Immature natural killer cell (primary cell): ENCODE data around the gene SYDE1. TPM values are rescaled to one million over a fixed set of nuclear protein-coding genes. Genes with fewer than 3 reads are reported as not detected.

Experiments
- DNase-seq, 3 donors: peaks; one replicate each; pipeline ENCODE4 v3.0.0; 2022; ENCODE audit warnings: mixed read lengths in 1 of 3
- H3K27ac Mint-ChIP-seq, 6 donors: one replicate each; pipeline ENCODE4 v1.8.0; 2020; ENCODE audit warnings: mixed read lengths in 6 of 6, mild to moderate bottlenecking in 5 of 6, inconsistent platforms in 4 of 6, moderate library complexity in 3 of 6
- H3K27me3 Mint-ChIP-seq, 3 donors: one replicate each; pipeline ENCODE4 v1.8.0; 2020 to 2021; ENCODE audit warnings: low read depth in 3 of 3, mild to moderate bottlenecking in 3 of 3, mixed read lengths in 3 of 3, moderate library complexity in 3 of 3, inconsistent platforms in 1 of 3
- H3K36me3 Mint-ChIP-seq, 3 donors: one replicate each; pipeline ENCODE4 v1.8.0; 2020; ENCODE audit warnings: mixed read lengths in 3 of 3, inconsistent platforms in 2 of 3, mild to moderate bottlenecking in 2 of 3
- H3K4me1 Mint-ChIP-seq, 2 donors: one replicate each; pipeline ENCODE4 v1.8.0; 2020; ENCODE audit warnings: inconsistent platforms in 2 of 2, mild to moderate bottlenecking in 2 of 2, mixed read lengths in 2 of 2, moderate library complexity in 1 of 2
- H3K4me3 Mint-ChIP-seq, 5 donors: one replicate each; pipeline ENCODE4 v1.8.0; 2020; ENCODE audit warnings: mild to moderate bottlenecking in 5 of 5, mixed read lengths in 5 of 5, inconsistent platforms in 3 of 5, moderate library complexity in 3 of 5
- H3K9me3 Mint-ChIP-seq, 6 donors: one replicate each; pipeline ENCODE4 v1.8.0; 2020; ENCODE audit warnings: mild to moderate bottlenecking in 6 of 6, mixed read lengths in 6 of 6, inconsistent platforms in 4 of 6, moderate library complexity in 3 of 6
- polyA plus RNA-seq, 3 donors: library from polyadenylated mRNA; unstranded; fragments of 300-500 nt; fragmentation: Illumina TruSeq; gene quantifications; one replicate each; pipeline ENCODE4 v1.2.3, GENCODE V29; 2021

Gene SYDE1
- polyA plus RNA-seq, 3 donors from 2014 or later: not detected

DNA sequence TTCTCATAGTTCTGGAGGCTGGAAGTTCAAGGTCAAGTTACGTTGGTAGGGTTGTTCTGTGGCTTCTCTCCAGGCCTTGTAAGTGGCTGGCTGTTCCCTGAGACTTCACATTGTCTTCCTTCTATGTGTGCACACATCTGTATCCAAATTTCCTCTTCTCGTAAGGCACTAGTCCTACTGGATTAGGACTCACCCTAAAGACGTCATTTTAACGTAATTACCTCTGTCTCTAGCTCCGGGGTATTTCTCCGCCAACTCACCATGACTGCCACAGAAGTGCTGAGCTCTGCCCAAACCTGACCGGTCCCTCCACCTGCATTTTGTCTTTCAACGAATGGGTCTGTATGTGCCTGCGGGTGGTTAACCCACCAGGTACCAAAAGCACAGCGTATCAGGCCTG is 8.7 kb upstream of the SYDE1 start:
- Mint-ChIP-seq H3K4me3 (no peak overlapping the region), H3K9me3 (peaks cover 2 to 8% (median 3%) of the 10 kb centered on the region in 6 donors), H3K27ac (no peak overlapping the region), H3K4me1 (no peaks in the 10 kb centered on the region), H3K36me3 (peaks cover 0 to 1% (median 1%) of the 10 kb centered on the region in 3 donors), H3K27me3 (peaks cover 0 to 9% (median 2%) of the 10 kb centered on the region in 3 donors)
- no peak for DNase-seq

- Mint-ChIP-seq H3K27me3 (peaks cover 1 to 11% (median 3%) of the 10 kb centered on the region in 3 donors), H3K4me1 (no peaks in the 10 kb centered on the region), H3K9me3 (peaks cover 5 to 14% (median 8%) of the 10 kb centered on the region in 6 donors), H3K36me3 (peaks cover under 1 to 5% (median 5%) of the 10 kb centered on the region in 3 donors), H3K4me3 (no peak overlapping the region), H3K27ac (no peak overlapping the region)
- DNase-seq: no peak
Observed at GRCh38 chr19:15099017-15099582, 8.1 kb upstream of the SYDE1 start.

DNA sequence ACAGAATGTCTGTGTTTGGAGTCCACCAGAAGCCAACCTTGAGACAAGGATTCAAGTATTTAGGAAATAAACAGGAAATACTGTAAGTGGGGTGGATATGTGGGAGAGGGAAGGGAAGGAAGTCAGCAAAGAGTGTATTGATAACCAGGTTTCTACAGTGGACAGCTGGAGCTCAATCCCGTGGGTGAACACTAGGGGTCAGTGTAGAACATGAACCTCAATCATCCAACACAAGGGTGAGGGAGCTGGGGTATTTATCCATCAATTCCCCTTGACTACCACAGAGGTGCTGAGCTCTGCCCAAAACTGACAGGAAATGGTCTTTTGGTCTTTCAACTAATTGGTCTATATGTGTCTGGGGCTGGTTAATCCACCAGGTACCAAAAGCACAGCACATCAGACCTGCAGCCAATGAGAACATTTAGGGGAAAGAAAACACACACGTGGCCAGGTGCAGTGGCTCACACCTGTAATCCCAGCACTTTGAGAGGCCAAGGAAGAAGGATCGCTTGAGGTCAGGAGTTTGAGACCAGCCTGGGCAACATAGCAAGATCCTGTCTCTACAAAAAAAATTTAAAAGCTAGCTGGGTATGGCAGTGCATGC is 5.6 kb upstream of the SYDE1 start:
- peak; percentile 27 to 41 (median 27) for DNase-seq
- peaks cover 7 to 26% (median 12%) of the 10 kb centered on the region in 3 donors for H3K27me3 Mint-ChIP-seq
- no peak overlapping the region for H3K4me3 Mint-ChIP-seq
- peaks cover 3 to 8% of the 10 kb centered on the region in 2 donors for H3K4me1 Mint-ChIP-seq
- H3K27ac Mint-ChIP-seq: no peak overlapping the region
- H3K36me3 Mint-ChIP-seq: peaks cover 4 to 17% (median 10%) of the 10 kb centered on the region in 3 donors
- peaks cover 8 to 22% (median 13%) of the 10 kb centered on the region in 6 donors for H3K9me3 Mint-ChIP-seq

DNA sequence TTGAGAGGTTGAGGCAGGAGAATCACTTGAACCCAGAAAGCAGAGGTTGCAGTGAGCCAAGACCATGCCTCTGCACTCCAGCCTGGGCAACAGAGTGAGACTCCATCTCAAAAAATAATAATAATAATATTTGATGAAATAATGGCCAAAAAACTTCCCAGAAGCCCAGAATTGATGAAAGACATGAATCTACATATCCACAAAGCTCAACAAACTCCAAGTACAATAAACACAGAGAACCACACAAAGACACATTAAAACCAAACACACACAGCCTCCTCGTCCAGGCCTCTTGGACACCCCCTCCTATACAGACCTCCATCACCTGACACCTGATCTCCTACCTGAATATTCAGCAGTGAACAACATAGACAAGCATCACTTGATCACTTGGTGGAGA is 3.2 kb upstream of the SYDE1 start:
- Mint-ChIP-seq H3K36me3 (peaks cover 4 to 17% (median 10%) of the 10 kb centered on the region in 3 donors), H3K4me3 (no peak overlapping the region), H3K4me1 (peaks cover 7 to 12% of the 10 kb centered on the region in 2 donors), H3K27me3 (peaks cover 17 to 34% (median 17%) of the 10 kb centered on the region in 3 donors), H3K9me3 (peaks cover 8 to 22% (median 13%) of the 10 kb centered on the region in 6 donors), H3K27ac (no peak overlapping the region)
- no peak for DNase-seq

DNA sequence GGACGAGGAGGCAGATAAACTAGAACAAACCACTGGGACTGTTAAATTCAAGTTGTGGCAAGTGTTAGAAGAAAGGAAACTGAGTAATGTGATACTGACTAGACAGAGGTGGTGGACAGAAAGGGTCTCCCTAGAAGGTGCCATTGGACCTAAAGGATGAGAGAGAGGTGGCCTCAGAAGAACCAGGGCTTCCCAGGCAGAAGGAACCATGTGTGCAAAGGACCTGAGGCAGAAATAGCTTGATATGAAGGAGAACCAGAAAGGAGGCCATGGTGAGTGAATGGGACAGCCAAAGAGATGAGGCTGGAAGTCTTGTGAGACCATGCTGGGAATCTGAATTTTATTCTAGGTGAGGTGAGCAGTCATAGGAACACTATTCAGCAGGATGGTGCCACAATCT is 2.8 kb upstream of the SYDE1 start:
- Mint-ChIP-seq H3K36me3 (peaks cover 4 to 17% (median 10%) of the 10 kb centered on the region in 3 donors), H3K27me3 (peaks cover 17 to 34% (median 17%) of the 10 kb centered on the region in 3 donors), H3K4me1 (peaks cover 7 to 12% of the 10 kb centered on the region in 2 donors), H3K27ac (no peak overlapping the region), H3K9me3 (peaks cover 8 to 22% (median 13%) of the 10 kb centered on the region in 6 donors), H3K4me3 (no peak overlapping the region)
- no peak for DNase-seq

- H3K27me3 Mint-ChIP-seq: peaks cover 17 to 34% (median 17%) of the 10 kb centered on the region in 3 donors
- H3K27ac Mint-ChIP-seq: no peak overlapping the region
- peaks cover 8 to 22% (median 13%) of the 10 kb centered on the region in 6 donors for H3K9me3 Mint-ChIP-seq
- peaks cover 7 to 12% of the 10 kb centered on the region in 2 donors for H3K4me1 Mint-ChIP-seq
- no peak overlapping the region for H3K4me3 Mint-ChIP-seq
- H3K36me3 Mint-ChIP-seq: peaks cover 4 to 17% (median 10%) of the 10 kb centered on the region in 3 donors
- no peak for DNase-seq
Observed at GRCh38 chr19:15105044-15105443, 2.2 kb upstream of the SYDE1 start.

DNA sequence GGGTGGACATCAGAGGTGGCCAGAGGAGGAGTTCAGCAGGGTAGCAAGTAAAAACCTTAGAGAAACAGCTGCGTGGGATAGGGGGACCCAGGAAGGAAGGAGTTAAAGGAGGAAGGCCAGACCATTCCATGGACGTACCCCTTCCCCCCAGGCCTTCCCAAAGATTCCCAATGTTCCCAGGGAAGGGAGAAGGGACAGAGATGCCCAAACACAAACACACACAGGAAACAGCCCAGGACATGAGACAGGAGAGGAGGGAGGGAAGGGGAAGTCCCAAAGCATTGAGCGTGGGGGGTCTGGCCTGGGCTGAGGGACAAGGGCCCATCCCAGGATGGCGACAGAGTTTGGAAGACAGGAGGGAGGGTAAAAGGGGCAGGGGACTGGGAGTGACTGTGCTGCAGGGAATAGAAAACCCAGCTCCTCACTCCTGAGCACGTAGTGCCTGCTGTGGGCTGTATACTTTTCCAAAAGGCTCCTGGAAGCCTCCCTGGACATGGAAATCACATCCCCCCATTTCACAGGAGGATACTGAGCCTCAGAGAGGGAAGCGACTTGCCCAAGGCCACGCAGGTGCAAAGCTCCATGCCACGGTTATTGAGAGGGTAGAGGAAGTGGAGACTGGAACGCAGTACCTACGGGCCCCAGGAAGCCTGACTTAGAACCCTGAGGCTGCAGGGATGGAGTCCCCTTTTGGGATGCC is 1.1 kb downstream of the SYDE1 start:
- peaks cover 7 to 12% of the 10 kb centered on the region in 2 donors for H3K4me1 Mint-ChIP-seq
- no peak overlapping the region for H3K4me3 Mint-ChIP-seq
- no peak overlapping the region for H3K27ac Mint-ChIP-seq
- DNase-seq: no peak
- peaks cover 8 to 15% (median 12%) of the 10 kb centered on the region in 6 donors for H3K9me3 Mint-ChIP-seq
- peaks cover 17 to 31% (median 17%) of the 10 kb centered on the region in 3 donors for H3K27me3 Mint-ChIP-seq
- peaks cover 4 to 17% (median 10%) of the 10 kb centered on the region in 3 donors for H3K36me3 Mint-ChIP-seq

GRCh38 chr19:15108845-15109767 is 1.9 kb downstream of the SYDE1 start:
- H3K36me3 Mint-ChIP-seq: peaks cover 3 to 12% (median 5%) of the 10 kb centered on the region in 3 donors
- peaks cover 14 to 27% (median 16%) of the 10 kb centered on the region in 3 donors for H3K27me3 Mint-ChIP-seq
- H3K9me3 Mint-ChIP-seq: peaks cover 3 to 8% (median 5%) of the 10 kb centered on the region in 6 donors
- H3K27ac Mint-ChIP-seq: no peak overlapping the region
- H3K4me3 Mint-ChIP-seq: no peak overlapping the region
- H3K4me1 Mint-ChIP-seq: peaks cover 7 to 12% of the 10 kb centered on the region in 2 donors
- DNase-seq: no peak

GRCh38 chr19:15109768-15110417 is 2.7 kb downstream of the SYDE1 start:
- Mint-ChIP-seq H3K27me3 (peaks cover 9 to 22% (median 12%) of the 10 kb centered on the region in 3 donors), H3K27ac (no peak overlapping the region), H3K4me1 (peaks cover 7 to 12% of the 10 kb centered on the region in 2 donors), H3K9me3 (peaks cover 0 to 1% (median 0%) of the 10 kb centered on the region in 6 donors), H3K36me3 (peaks cover 0 to 4% (median 0%) of the 10 kb centered on the region in 3 donors), H3K4me3 (no peak overlapping the region)
- no peak for DNase-seq

- DNase-seq: no peak
- peaks cover 7 to 12% of the 10 kb centered on the region in 2 donors for H3K4me1 Mint-ChIP-seq
- H3K27me3 Mint-ChIP-seq: peaks cover 6 to 22% (median 12%) of the 10 kb centered on the region in 3 donors
- H3K4me3 Mint-ChIP-seq: no peak overlapping the region
- H3K9me3 Mint-ChIP-seq: peaks cover 0 to 1% (median 0%) of the 10 kb centered on the region in 6 donors
- no peaks in the 10 kb centered on the region for H3K36me3 Mint-ChIP-seq
- no peak overlapping the region for H3K27ac Mint-ChIP-seq
Observed at GRCh38 chr19:15110418-15110815, 3.2 kb downstream of the SYDE1 start.

DNA sequence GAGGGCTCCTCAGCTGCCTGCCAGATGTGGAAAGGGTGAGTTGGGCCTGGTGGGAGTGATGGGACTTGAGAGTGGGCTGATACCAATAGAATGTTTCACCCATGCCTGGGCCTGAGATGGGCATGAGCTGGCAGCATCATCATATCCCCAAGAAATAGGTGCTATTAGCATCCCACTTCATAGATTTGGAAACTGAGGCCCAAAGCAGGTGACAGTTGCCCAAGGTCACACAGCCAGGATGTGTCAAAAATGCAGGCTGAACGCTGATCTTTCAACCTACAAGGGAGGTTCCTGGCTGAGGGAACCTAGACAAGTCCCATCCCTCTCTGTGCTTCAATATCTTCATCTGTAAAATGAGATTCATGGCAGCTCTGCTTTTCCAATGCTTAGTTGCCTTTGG is 4.6 kb downstream of the SYDE1 start:
- H3K27ac Mint-ChIP-seq: no peak overlapping the region
- H3K9me3 Mint-ChIP-seq: no peaks in the 10 kb centered on the region
- peaks cover 0 to 3% (median 0%) of the 10 kb centered on the region in 3 donors for H3K36me3 Mint-ChIP-seq
- peaks cover 3 to 10% (median 8%) of the 10 kb centered on the region in 3 donors for H3K27me3 Mint-ChIP-seq
- peaks cover 2 to 3% of the 10 kb centered on the region in 2 donors for H3K4me1 Mint-ChIP-seq
- H3K4me3 Mint-ChIP-seq: no peak overlapping the region
- no peak for DNase-seq

DNA sequence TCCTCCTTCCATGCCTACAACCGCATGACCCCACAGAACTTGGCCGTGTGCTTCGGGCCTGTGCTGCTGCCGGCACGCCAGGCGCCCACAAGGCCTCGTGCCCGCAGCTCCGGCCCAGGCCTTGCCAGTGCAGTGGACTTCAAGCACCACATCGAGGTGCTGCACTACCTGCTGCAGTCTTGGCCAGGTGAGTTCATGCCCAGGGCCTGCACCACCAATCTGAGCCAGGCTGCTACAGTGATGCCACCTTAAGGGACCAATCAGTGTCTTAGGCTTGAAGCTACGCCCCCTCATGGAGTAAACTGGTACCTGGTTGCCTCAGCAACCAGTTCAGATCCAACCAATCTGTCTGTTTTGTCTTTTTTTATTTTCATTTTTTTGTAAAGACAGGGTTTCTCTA is 5.2 kb downstream of the SYDE1 start:
- H3K9me3 Mint-ChIP-seq: no peaks in the 10 kb centered on the region
- H3K4me1 Mint-ChIP-seq: no peaks in the 10 kb centered on the region
- peaks cover 0 to 7% (median 4%) of the 10 kb centered on the region in 3 donors for H3K36me3 Mint-ChIP-seq
- H3K27ac Mint-ChIP-seq: peak overlapping the region in 1 of 6 donors; percentile 48
- H3K4me3 Mint-ChIP-seq: no peak overlapping the region
- DNase-seq: no peak
- peaks cover 3 to 7% (median 5%) of the 10 kb centered on the region in 3 donors for H3K27me3 Mint-ChIP-seq
